OCI-LY3 (cell line): Measurements from ENCODE around the gene SIGLEC11.

Source experiments
- EZH2phosphoT487 ChIP-seq: fragments of 200-600 bp; shearing (Covaris generic); IDR thresholded peaks from 2 replicates; pipeline ENCODE4 v1.6.1; 2018; ENCODE audit warnings: antibody characterized with exemption, mixed run types, low read depth
- TF ChIP-seq, protein P1 (sequence below): fragments of 200-600, 300-600 bp; sonication (generic); IDR thresholded peaks from 2 replicates; pipeline ENCODE4 v1.5.1; 2014; ENCODE audit warnings: antibody characterized with exemption, low read length, low read depth

GRCh38 chr19:49923055-49924003, 37.6 kb downstream of the SIGLEC11 start:
- TF ChIP-seq, protein P1, sequence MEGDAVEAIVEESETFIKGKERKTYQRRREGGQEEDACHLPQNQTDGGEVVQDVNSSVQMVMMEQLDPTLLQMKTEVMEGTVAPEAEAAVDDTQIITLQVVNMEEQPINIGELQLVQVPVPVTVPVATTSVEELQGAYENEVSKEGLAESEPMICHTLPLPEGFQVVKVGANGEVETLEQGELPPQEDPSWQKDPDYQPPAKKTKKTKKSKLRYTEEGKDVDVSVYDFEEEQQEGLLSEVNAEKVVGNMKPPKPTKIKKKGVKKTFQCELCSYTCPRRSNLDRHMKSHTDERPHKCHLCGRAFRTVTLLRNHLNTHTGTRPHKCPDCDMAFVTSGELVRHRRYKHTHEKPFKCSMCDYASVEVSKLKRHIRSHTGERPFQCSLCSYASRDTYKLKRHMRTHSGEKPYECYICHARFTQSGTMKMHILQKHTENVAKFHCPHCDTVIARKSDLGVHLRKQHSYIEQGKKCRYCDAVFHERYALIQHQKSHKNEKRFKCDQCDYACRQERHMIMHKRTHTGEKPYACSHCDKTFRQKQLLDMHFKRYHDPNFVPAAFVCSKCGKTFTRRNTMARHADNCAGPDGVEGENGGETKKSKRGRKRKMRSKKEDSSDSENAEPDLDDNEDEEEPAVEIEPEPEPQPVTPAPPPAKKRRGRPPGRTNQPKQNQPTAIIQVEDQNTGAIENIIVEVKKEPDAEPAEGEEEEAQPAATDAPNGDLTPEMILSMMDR = no peak
- no peak for TF ChIP-seq EZH2phosphoT487
